Endothelial cell of hepatic sinusoid (primary cell): ENCODE results near the gene ABHD10.

Source experiments
- in situ Hi-C: cut with HindIII; loops from 2 replicates; pipeline ENCODE4 v1.10.0; 2017; ENCODE audit warnings: low sequenced_read_pairs

The ABHD10 gene

DNA sequence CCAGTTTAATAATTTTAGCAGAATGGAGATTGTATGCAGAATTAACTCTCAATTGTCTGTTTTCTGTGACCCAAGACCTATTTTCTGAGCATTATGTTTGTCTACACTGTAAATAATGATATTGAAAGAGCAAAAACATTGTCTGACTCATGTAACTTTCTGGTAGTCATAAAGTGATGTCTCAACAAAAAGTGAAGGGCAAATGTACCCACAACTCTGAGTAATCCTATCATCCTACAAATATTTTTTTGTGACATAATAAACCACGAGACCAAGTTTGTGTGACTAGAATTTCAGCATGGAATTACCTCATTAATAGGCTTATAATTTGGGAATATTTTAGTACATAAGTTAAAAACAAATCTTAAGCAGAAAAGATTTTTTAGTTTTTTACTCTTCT lies 15.4 kb upstream of the ABHD10 start:
- in situ Hi-C loops = no loop called here

DNA sequence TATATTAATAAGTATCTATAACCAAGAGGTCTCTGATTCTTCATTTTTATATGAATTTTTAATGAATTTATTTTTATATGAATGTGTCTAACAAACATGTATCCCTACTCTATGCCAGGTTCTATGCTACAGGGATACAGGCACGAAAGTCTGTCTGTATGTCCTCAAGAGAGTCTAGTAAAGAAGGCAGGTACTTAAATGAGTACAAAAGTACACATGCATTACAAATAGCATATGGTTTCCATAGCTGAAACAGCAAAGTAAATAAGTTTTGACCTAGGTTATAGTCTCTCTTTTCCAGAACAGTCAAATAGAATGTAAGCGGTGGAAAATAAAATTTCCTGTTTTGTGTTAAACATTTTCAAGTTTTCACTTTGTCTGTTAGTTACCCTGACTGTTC lies 13.3 kb upstream of the ABHD10 start:
- in situ Hi-C loops = loop anchor here (5.0 kb wide), 2 partner anchors 93 to 248 kb away; no protein-coding TSS in a partner anchor

DNA sequence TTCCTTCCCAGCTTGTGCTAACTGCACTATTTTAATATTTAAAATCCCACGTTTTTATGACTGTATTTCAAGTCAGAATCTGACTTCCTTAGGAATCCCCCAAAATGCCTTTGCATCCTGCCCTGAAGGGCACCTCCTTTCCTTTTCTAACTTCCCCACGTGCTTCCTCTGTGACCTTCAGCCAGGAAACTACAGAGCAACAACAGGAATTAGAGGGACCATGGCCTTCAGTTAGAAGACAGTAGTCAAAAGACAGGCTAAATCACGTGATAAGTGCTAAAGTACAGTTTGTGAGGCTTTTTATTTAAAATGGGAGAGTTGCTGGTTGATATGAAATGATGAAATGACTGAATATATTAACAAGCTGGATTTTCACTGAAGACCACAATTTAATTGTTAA lies 11.8 kb upstream of the ABHD10 start:
- in situ Hi-C loops = loop anchor here (5.0 kb wide), 2 partner anchors 95 to 250 kb away; no protein-coding TSS in a partner anchor

DNA sequence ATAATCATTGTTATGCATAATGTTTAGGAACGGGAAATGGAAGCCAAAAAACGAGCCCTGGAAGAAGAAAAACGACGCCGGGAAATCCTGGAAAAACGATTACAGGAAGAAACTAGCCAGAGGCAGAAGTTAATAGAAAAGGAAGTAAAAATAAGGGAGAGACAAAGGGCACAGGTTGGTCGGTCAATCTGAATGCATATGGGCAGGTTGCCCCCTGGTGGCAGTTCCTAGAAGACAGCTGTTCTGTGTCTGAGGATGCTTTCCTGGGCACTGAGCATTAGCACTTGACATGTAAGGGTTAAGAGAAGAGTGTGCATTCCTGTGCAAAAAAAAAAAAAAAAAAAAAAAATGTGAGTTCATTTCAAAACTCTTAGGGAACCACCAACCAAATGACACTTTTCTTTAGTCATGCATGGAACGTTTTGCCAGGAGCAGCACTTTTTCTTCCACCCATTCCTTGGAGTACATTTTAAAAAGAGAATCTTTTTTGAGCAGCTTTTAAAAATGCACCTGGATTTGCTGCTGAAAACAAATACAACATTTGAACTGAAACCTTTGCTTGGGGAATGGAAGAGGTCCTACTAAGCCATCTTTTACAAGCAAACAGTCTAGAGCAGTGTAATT lies 11.1 kb upstream of the ABHD10 start:
- in situ Hi-C loops = loop anchor here (5.0 kb wide), 2 partner anchors 95 to 250 kb away; no protein-coding TSS in a partner anchor

DNA sequence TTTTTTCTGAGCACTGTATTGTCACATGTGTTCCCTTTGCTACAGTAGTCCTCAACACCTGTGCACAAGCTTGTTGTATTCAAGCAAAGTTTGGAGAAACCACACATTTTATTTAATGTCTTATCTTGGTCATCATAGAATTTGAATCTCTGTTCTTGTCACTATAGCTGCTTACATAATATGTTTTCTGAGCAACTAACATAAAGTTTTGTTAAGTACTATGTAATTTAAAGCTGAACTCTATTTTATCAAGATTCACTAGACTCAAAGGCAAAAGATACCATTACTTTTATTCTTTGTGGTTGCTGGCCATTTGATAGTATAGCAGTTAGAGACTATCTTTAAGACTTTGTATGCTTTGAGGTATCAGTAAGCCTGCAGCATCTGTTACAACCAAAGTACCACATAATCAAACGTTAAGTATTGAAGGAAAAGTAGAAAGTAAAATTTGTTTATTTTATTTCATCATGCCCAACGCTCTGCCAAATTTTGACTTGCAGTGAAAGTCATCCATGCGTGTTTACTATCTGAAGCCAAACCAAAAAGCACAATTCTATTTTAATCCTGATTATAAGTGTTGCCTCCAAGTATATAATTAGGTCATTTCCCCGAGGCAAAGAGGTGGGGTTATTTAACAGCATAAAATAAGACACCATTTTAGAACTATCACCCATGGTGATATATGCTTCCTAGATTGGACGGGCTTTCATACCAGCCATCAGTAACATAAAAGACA lies 10.3 kb upstream of the ABHD10 start:
- in situ Hi-C loops = loop anchor here (5.0 kb wide), 2 partner anchors 96 to 251 kb away; no protein-coding TSS in a partner anchor

DNA sequence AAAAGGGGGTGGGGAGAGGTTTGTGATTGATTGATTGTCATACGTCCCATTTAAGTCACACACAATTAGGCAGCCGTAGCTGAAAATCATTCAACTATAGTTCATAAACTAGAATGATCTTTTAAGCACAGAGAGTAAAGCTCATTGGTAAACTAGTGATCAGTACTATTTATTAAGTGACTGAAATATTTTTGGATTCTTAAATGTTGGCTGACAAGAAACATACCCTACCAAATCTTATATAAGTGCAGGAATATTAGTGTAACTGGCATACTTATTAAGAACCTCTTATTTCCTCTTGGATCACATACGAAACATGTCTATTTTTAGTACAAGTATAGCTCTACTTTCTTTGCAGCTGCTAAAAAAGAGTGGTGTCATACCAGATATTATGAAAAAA lies 8.4 kb upstream of the ABHD10 start:
- in situ Hi-C loops = no loop called here

DNA sequence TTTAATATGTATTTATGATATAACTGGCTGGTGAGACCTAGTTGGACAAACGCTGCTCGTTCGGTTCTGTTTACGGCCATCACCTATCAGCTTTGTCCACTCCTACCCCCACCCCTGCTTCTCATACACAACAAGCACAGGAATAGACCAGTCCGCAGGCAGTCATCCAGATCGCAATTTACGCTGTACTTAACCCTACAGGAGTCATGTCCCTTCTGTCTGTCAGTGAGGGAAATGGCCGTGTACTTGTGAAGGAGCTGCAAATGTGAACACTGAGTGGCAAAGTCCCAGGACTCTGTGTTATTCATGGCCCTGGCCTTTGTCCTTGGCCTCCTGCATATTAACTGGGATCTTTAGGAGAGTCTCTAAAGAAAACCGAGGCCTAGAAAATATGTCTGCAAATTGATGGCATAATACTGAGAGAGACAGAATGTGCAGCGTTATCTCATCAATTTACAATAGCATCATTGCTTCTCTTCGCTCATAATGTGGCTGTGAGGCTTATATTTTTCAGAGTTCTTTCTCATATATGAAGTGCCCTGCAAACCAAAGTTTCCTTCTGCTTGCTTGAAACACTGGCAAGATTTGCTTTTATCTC lies 7.2 kb upstream of the ABHD10 start:
- in situ Hi-C loops = no loop called here

DNA sequence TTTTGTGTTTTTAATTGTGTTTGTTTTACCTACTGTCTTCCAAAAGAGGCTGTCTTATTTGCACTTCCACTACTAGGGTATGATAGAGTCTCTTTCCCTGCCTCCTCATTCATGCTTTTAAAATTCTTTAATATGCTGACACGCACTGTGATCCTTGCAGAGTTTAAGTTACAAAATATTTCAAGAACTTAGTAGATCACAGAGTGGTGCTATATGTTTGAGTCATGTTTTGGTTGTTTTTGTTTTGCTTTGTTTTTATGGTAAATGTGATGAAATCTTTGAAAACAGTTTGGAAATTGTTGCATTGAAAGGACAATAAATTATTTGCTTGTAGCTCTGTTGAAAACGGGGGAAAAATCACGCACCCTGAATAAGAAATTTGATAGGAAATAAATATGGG lies 5.9 kb upstream of the ABHD10 start:
- in situ Hi-C loops = no loop called here

DNA sequence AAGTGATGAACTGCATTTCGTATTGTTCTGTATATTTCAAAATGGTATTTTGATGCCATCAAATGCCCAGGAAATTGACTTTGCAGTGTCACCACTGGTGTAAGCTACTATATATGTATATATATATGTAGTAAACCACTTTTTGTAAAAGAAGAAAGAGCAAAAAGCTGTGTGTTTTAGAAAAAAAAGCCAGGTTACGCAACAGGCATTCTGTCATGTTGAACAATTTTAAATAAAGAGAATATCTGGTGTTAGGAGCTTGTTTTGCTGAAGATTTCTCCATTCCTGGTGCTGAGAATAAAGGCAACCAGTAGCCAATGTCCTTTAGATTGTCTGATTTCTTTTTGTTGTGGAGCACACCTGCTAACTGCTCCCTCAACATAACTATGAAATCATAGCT lies 3.7 kb upstream of the ABHD10 start:
- in situ Hi-C loops = no loop called here

DNA sequence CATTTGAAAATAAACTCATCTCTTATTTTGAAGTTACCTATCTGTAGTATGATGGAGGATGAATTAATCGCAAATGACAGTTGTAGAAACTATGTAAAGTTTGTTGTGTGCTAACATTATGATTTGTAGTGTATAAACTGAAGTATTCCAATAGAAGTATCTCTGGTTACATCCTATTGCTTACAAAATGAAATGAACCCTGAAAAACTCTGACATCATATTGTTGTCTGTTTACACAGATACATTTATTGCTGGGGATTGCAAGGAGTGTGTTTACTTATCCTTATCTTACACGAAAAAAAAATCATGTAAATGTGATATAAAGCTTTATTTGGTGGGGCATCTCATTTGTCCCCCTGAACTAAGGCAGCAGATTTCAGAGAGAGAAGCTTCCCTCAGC lies 2.6 kb upstream of the ABHD10 start:
- in situ Hi-C loops = no loop called here

DNA sequence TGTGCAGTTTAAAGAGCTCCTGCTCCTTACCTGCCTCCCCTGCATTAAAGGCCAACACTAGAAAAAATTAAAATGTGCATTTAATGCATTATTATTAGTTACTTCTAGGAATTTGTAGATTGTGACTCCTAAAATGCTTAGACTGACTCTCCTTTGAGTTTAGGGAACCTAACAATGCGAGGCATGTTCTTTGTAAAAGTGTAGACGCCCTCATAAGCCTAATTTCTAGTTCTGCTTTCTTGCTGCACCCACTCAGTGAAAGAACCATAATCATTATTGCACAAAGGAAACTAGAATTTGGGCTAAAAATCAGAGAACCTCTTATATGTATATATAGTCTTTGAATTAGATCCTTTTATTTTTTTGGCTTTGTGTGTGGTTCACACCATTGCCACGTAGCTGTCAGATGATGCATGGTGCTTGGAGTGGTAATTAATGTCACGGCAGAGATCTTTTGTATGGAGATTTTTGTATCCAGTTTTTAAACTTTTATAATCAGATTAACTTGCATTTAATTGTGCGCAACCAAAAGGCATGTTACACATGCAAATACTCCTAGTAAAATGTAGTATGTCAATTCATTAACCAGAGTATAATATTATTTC lies 710 bp downstream of the ABHD10 start:
- in situ Hi-C loops = no loop called here

DNA sequence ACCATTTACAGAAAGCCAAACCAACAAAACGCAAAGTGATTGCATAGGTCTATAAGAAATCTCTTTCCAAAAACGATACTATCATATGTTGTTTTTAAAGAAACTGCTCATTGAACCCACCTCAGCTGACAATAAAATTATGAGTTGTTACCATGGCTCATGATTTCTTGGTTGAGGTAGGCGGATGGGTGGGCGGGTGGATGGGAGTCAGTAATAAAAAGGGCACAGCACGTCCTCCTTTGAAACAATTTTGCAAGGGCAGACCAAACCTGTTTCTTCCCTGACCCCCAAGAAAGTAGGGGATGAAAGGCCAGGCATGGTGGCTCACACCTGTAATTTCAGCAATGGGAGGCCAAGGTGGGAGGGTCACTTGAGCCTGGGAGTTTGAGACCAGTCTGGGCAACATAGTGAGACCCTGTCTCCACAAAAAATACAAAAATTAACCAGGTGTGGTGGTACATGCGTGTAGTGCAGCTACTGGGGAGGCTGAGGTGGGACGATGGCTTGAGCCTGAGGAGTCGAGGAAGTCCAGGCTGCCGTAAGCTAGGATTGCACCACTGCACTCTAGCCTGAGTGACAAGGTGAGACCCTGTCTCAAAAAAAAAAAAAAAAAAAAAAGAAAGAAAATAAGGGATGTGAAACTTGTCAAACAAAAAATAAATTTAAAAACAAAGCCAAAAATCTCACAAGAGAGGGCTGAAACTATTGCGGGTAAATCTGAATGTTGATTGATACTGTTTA lies 2.1 kb downstream of the ABHD10 start:
- in situ Hi-C loops = no loop called here

DNA sequence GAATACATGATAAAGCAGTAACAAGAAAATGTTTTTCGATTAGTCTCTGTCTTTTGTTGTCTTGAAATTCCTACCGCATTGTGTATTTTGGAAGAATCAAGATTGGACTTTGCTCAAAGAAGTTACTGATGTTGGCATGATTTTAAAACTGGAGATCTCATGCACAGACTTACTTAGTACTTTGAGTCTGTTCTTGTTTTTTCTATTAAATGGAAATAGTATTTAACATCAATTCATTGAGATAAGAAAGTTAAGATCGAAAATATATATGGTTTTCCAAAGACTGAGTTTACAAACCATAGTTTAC lies 2.6 kb downstream of the ABHD10 start:
- in situ Hi-C loops = no loop called here

DNA sequence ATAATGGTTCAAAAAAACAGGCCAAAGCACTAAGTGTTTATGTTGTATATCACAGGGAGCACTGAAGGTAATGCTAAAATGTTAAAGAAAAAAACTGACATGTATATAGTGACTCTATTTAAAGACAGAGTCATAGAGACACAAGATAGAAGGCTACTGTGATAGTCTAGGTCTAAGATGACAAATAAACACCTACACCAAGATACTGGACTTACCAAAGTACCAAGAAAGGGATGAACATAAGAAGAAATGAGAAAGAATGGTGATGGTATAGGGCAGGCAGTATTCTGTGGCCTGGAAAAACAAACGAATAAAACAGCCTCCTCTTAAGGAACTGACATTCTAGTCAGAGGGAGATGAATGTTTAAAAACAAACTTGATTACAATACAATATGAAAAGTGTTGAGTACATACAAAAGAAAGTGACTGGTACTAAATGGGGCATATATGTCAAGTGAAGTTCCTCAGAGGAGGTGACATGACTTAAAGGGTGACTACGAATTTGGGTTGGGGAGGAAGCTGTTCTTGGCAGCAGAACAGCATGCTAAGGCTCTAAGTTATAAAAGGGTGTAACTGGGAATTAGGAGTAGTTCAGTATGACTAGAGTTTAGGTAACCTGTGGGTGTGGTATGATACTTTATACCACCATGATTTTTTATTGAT lies 5.9 kb downstream of the ABHD10 start:
- in situ Hi-C loops = no loop called here

DNA sequence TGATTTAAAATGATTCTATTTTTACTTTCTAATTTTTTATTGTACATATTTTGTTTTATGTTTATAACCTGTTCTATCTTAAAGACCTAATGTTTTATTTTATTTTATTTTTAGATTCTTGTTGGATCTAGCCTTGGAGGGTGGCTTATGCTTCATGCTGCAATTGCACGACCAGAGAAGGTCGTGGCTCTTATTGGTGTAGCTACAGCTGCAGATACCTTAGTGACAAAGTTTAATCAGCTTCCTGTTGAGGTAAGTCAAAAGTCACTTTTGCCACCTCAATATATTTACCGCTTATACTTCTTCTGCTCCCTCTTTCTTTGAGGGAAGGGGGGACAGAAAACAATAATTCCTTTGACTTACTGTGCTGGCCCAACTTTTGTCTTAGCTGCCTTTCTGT lies 8.0 kb downstream of the ABHD10 start:
- in situ Hi-C loops = no loop called here

DNA sequence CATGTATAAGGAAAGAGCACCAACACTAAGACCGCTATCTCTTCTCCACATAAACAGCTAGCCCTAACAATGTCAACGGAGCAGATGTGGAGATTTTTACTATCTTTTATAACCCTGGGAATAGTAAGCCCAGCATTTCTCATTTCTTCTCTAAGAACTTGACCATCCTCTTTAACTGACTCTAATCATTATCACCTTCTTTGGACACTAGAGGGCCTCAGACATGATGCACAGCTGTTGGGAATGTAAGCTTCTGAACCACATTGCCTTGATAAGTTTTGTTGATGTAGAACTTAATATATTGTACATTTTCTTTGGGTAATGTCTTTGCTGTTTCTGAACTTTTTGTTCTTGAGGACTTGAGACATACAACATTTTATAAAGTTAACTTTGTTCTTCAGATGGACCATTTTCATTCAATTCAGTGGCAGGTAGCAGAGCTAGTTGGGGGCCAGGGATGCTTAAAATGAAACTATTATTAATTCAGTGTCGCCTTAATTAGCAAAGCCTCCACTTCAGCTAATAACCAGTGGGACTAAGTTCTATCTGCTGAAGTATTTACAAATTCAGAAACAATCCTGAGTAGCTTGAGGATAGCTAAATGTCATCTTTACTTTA lies 10.3 kb downstream of the ABHD10 start:
- in situ Hi-C loops = no loop called here

DNA sequence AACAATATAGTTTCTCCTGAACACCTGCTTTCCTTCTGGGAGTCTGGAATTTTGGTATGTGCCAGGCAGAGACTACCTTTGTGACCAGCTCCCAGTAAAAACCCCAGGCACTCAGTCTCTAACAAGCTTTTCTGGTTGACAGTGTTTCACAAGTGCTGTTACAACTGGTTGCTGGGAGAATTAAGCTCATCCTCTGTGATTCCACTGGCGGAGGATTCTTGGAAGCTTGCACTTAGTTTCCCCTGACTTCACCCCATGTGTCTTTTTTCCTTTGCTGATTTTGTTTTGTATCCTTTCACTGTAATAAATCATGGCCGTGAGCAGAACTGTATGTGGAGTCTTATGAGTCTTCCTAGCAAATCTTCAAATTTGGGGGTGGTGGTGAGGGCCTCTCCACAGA lies 14.2 kb downstream of the ABHD10 start:
- in situ Hi-C loops = no loop called here

DNA sequence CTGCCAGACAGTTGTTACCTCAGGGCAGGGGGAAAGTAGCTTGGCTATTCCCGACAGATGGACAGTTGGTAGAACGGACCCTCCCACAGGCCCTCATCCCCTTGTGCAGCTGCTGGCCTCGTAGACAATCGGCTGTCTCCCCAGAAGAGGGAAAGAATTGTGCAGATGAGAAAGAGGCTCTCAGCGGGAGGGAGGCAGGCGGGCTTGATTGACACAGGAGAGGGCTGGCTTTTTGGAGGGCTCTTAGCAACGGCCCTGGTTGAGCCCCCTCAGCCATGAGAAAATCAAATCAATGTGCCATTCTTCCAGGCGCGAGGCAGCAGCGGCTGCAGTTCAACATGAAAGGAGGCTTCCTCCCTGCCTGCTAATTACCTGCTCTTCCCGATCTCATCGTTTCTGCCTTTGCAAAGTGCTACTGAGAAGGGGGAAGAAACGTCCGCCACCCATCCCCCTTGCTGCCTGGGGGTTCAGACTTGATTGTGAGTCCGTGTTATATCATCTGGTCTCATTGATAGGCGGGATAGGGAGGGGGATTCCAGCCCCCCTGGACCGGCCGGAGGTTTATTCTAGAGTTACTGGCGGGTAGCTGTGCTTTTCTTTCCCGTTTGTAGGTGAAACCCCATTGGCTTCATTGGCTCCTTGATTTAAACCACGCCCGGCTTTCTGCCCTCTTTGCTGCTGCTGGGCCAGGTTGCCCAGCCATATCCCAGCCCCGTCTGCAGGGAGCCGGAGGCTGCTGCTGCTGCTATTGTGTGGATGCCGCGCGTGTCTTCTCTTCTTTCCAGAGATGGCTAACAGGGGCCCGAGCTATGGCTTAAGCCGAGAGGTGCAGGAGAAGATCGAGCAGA lies 20.0 kb downstream of the ABHD10 start, which contains the start of gene TAGLN3:
TSS of gene TAGLN3 (plus strand) at position 287 of the 848 bp plus-strand sequence. CDS start at position 788, 501 bp downstream.
- in situ Hi-C loops = no loop called here
